GM12878 (cell line): ENCODE measurements around the gene MGAT3. TPM values are rescaled to one million over a fixed set of nuclear protein-coding genes. Genes with fewer than 3 reads are reported as not detected.
A peak's percentile ranks its signal among the peaks of the same experiment; 100 is the strongest.

Experiments used
- BACH1 ChIP-seq: fragments of 450-650 bp; IDR thresholded peaks from 2 replicates; pipeline ENCODE4 v1.6.1; 2017; ENCODE audit warnings: mild to moderate bottlenecking, borderline replicate concordance
- BHLHE40 ChIP-seq, 2 experiments: fragments of 450-650 bp in 1 of 2; IDR thresholded peaks; 2 replicates each; pipeline ENCODE4 v1.6.1; 2011 to 2017; ENCODE audit warnings: low read depth in 2 of 2, borderline replicate concordance in 1 of 2, improper control_type of control experiment in 1 of 2, low read length in 1 of 2, mild to moderate bottlenecking in 1 of 2
- CREB1 ChIP-seq: IDR thresholded peaks from 2 replicates; pipeline ENCODE4 v1.6.1; 2012; ENCODE audit warnings: low read depth, mild to moderate bottlenecking, inconsistent platforms
- ESRRA ChIP-seq: IDR thresholded peaks from 2 replicates; pipeline ENCODE4 v1.6.1; 2012; ENCODE audit warnings: mild to moderate bottlenecking, low read length, improper control_type of control experiment
- EZH2 ChIP-seq: IDR thresholded peaks from 2 replicates; pipeline ENCODE4 v1.6.1; 2012; ENCODE audit warnings: low read depth, mild to moderate bottlenecking, control low read depth, inconsistent platforms, low read length, borderline replicate concordance; ENCODE audit not compliant: control insufficient read depth
- GATAD2B ChIP-seq: fragments of 450-650 bp; conservative IDR thresholded peaks from 2 replicates; pipeline ENCODE4 v1.6.1; 2017; ENCODE audit warnings: low read depth, mild to moderate bottlenecking, moderate library complexity
- MTA3 ChIP-seq: IDR thresholded peaks from 2 replicates; pipeline ENCODE4 v1.6.1; 2012; ENCODE audit warnings: low read length, inconsistent platforms, borderline replicate concordance
- NFXL1 ChIP-seq: fragments of 450-650 bp; IDR thresholded peaks from 2 replicates; pipeline ENCODE4 v1.6.1; 2017; ENCODE audit warnings: antibody characterized with exemption, mild to moderate bottlenecking, borderline replicate concordance
- PAX8 ChIP-seq: fragments of 450-650 bp; IDR thresholded peaks from 2 replicates; pipeline ENCODE4 v1.6.1; 2017; ENCODE audit warnings: mild to moderate bottlenecking, moderate library complexity
- PML ChIP-seq: IDR thresholded peaks from 2 replicates; pipeline ENCODE4 v1.6.1; 2012; ENCODE audit warnings: low read length, inconsistent platforms
- PRDM15 ChIP-seq: fragments of 450-650 bp; formaldehyde crosslinking; IDR thresholded peaks from 2 replicates; pipeline ENCODE4 v1.4.0; 2020; ENCODE audit warnings: mild to moderate bottlenecking, moderate library complexity
- RBBP5 ChIP-seq: fragments of 200-600 bp; sonication (generic); conservative IDR thresholded peaks from 2 replicates; pipeline ENCODE4 v1.6.1; 2016
- SMAD5 ChIP-seq: IDR thresholded peaks from 2 replicates; pipeline ENCODE4 v1.6.1; 2016; ENCODE audit warnings: antibody characterized with exemption, low read depth
- SRF ChIP-seq, 2 experiments: IDR thresholded peaks; 2 replicates each; pipeline ENCODE4 v1.6.1; 2011; ENCODE audit warnings: low read depth in 2 of 2, low read length in 2 of 2, mild to moderate bottlenecking in 1 of 2, moderate library complexity in 1 of 2
- SUZ12 ChIP-seq: fragments of 200-600 bp; sonication (generic); IDR thresholded peaks from one replicate; pipeline ENCODE4 v1.6.1; 2018; ENCODE audit warnings: antibody characterized with exemption, mild to moderate bottlenecking; ENCODE audit not compliant: unreplicated experiment
- TBL1XR1 ChIP-seq: IDR thresholded peaks from 2 replicates; pipeline ENCODE4 v1.6.1; 2012; ENCODE audit warnings: low read depth, low read length, improper control_type of control experiment
- ZBED1 ChIP-seq: IDR thresholded peaks from 2 replicates; pipeline ENCODE4 v1.6.1; 2016; ENCODE audit warnings: borderline replicate concordance
- ZBTB4 ChIP-seq: fragments of 450-650 bp; formaldehyde crosslinking; IDR thresholded peaks from 2 replicates; pipeline ENCODE4 v1.4.0; 2022; ENCODE audit warnings: mild to moderate bottlenecking, moderate library complexity
- ZNF687 ChIP-seq: fragments of 450-650 bp; IDR thresholded peaks from 2 replicates; pipeline ENCODE4 v1.6.1; 2017; ENCODE audit warnings: mild to moderate bottlenecking, moderate library complexity
- polyA plus RNA-seq, 11 experiments: library from polyadenylated mRNA; depleted of rRNA in 4 of 11; unstranded in 6 of 11; stranded (reverse) in 5 of 11; fragments of >200 nt; fragmentation: Nextera tagmentation in 4 of 11; fragmentation: Illumina TruSeq in 1 of 11; extraction: Ambion mirVana in 4 of 11; extraction: Trizol in 1 of 11; gene quantifications; 1 replicate in 1 of 11; 2 replicates in 10 of 11; pipeline versions ENCODE4 v1.2.1 to v1.2.3, GENCODE V29; 2011 to 2016; ENCODE audit warnings: inconsistent platforms in 2 of 11, missing spikeins in 2 of 11, low read depth in 1 of 11
- total RNA-seq, 4 experiments: library from RNA; depleted of rRNA in 3 of 4; stranded (reverse); fragments of >200 nt in 3 of 4; fragmentation: Illumina TruSeq in 1 of 4; extraction: Trizol in 1 of 4; gene quantifications; 2 replicates each; pipeline versions ENCODE4 v1.2.1 to v1.2.3, GENCODE V29; 2013 to 2021

The MGAT3 gene
- total and polyA plus RNA-seq, 10 of the 15 experiments (the other 5 are each of a cell fraction or from before 2014, with no cell fraction given), result 0.32 to 40.2 (median 11.9) TPM

- TF ChIP-seq PRDM15 (CRISPR knock-in tag) (no peak), ZBED1 (no peak), MTA3 (no peak), ZNF687 (no peak), GATAD2B (no peak; the same call in none of the 2 replicates), EZH2 (no peak), NFXL1 (no peak), SRF (IDR thresholded peaks at IDR 0.05; ENCODE audit: low read depth in 2 of 2, low read length in 2 of 2) (peak; percentile 40 to 47; a peak in 2 of 4 replicates), ESRRA (no peak), TBL1XR1 (no peak), CREB1 (no peak), ZBTB4 (CRISPR knock-in tag) (no peak), BACH1 (peak; percentile 81), BHLHE40 (IDR thresholded peaks at IDR 0.05; ENCODE audit: borderline replicate concordance in 1 of 2, low read depth in 2 of 2, low read length in 1 of 2) (peak; percentile 66 to 88; a peak in 3 of 4 replicates), SUZ12 (no peak), PAX8 (no peak), SMAD5 (peak; percentile 54; the same call in 1 of the 2 replicates), PML (no peak), RBBP5 (no peak)
Observed at GRCh38 chr22:39532215-39533073, 75.6 kb downstream of the MGAT3 start, which contains the start of gene RPS19BP1 (continued).
